CD4-positive, CD25-positive, alpha-beta regulatory T cell (primary cell): ENCODE results near the gene NPY4R2. TPM values are rescaled to one million over a fixed set of nuclear protein-coding genes. Genes with fewer than 3 reads are reported as not detected.
"Not testable (repeated sequence)": the region's sequence is repeated elsewhere in the genome, so short reads cannot be mapped to it uniquely, and the experiment has no call there.

Experiments used
- ATAC-seq, 2 donors: fragments of 150-1000 bp; cut with Tn5 transposase; one replicate each; pipeline ENCODE4 v1.10.0; 2021; ENCODE audit warnings: low read depth in 2 of 2, moderate number of reproducible peaks in 2 of 2, moderate library complexity in 1 of 2
- DNase-seq, 3 donors: peaks; one replicate each; pipeline versions ENCODE4 v3.0.0 to v3.0.0-alpha.2; 2012 to 2022; ENCODE audit warnings: mixed read lengths in 1 of 3
- H3K27ac ChIP-seq: one replicate; pipeline ENCODE4 v1.7.0; 2013; ENCODE audit warnings: mild to moderate bottlenecking, low read length; ENCODE audit not compliant: insufficient read depth, poor library complexity, severe bottlenecking
- H3K27me3 ChIP-seq: one replicate; pipeline ENCODE4 v1.7.0; 2013; ENCODE audit warnings: low read length; ENCODE audit not compliant: control insufficient read depth, insufficient read depth
- H3K36me3 ChIP-seq: one replicate; pipeline ENCODE4 v1.7.0; 2013; ENCODE audit warnings: mild to moderate bottlenecking, low read length, moderate library complexity; ENCODE audit not compliant: control insufficient read depth, insufficient read depth
- H3K4me1 ChIP-seq: 2 replicates; pipeline ENCODE4 v1.7.0; 2013; ENCODE audit warnings: mild to moderate bottlenecking, low read length; ENCODE audit not compliant: insufficient read depth, control insufficient read depth, poor library complexity, severe bottlenecking
- H3K4me3 ChIP-seq: one replicate; pipeline ENCODE4 v1.7.0; 2013; ENCODE audit warnings: low read depth, mild to moderate bottlenecking, low read length, moderate library complexity
- H3K9me3 ChIP-seq, 2 experiments: 1 replicate in 1 of 2; 2 replicates in 1 of 2; pipeline ENCODE4 v1.7.0; 2013; ENCODE audit warnings: low read length in 2 of 2, mild to moderate bottlenecking in 1 of 2, moderate library complexity in 1 of 2; ENCODE audit not compliant: control insufficient read depth in 2 of 2
- H3K27ac Mint-ChIP-seq, 3 donors: one replicate each; pipeline ENCODE4 v1.8.0; 2020 to 2022; ENCODE audit warnings: mild to moderate bottlenecking in 3 of 3, mixed read lengths in 3 of 3, moderate library complexity in 2 of 3
- H3K27me3 Mint-ChIP-seq: one replicate; pipeline ENCODE4 v1.8.0; 2022; ENCODE audit warnings: mild to moderate bottlenecking, mixed read lengths
- H3K36me3 Mint-ChIP-seq: one replicate; pipeline ENCODE4 v1.8.0; 2020; ENCODE audit warnings: mixed read lengths
- H3K4me1 Mint-ChIP-seq, 4 donors: one replicate each; pipeline ENCODE4 v1.8.0; 2020 to 2022; ENCODE audit warnings: mixed read lengths in 4 of 4, mild to moderate bottlenecking in 1 of 4
- H3K4me3 Mint-ChIP-seq, 4 donors: one replicate each; pipeline ENCODE4 v1.8.0; 2020 to 2022; ENCODE audit warnings: mild to moderate bottlenecking in 4 of 4, mixed read lengths in 4 of 4, moderate library complexity in 3 of 4
- H3K9me3 Mint-ChIP-seq, 7 donors: one replicate each; pipeline ENCODE4 v1.8.0; 2020 to 2022; ENCODE audit warnings: mixed read lengths in 7 of 7, mild to moderate bottlenecking in 3 of 7, moderate library complexity in 2 of 7
- polyA plus RNA-seq, 4 donors: library from polyadenylated mRNA; unstranded; fragments of 300-500 nt; fragmentation: Illumina TruSeq; gene quantifications; one replicate each; pipeline ENCODE4 v1.2.3, GENCODE V29; 2021
- total RNA-seq: library from RNA; stranded (reverse); gene quantifications from one replicate; pipeline ENCODE4 v1.2.3, GENCODE V29; 2022

Gene NPY4R2
- total RNA-seq (not detected), polyA plus RNA-seq (not detected)

- H3K27me3 Mint-ChIP-seq, H3K9me3 Mint-ChIP-seq, H3K4me3 Mint-ChIP-seq: not testable (repeated sequence)
These were observed at the start of gene NPY4R2 for GRCh38 chr10:47918475-47918874. NPY4R2 (plus strand) TSS chr10:47918662; CDS start chr10:47921988, 3,326 bp downstream.

GRCh38 chr10:47870887-47871286 lies 47.6 kb upstream of the NPY4R2 start:
- H3K36me3 Mint-ChIP-seq, H3K9me3 Mint-ChIP-seq, H3K27me3 ChIP-seq, H3K27ac ChIP-seq, H3K4me3 Mint-ChIP-seq, H3K36me3 ChIP-seq, H3K9me3 ChIP-seq, H3K4me1 Mint-ChIP-seq, H3K4me1 ChIP-seq, H3K27ac Mint-ChIP-seq, H3K27me3 Mint-ChIP-seq, DNase-seq, ATAC-seq, H3K4me3 ChIP-seq: not testable (repeated sequence)

More at GRCh38 chr10:47918475-47918874, at the start of gene NPY4R2:
- not testable (repeated sequence) for H3K36me3 ChIP-seq, H3K9me3 ChIP-seq, H3K4me1 ChIP-seq, H3K27ac ChIP-seq, ATAC-seq, H3K27ac Mint-ChIP-seq, H3K4me1 Mint-ChIP-seq, H3K4me3 ChIP-seq, DNase-seq, H3K36me3 Mint-ChIP-seq, H3K27me3 ChIP-seq

DNA sequence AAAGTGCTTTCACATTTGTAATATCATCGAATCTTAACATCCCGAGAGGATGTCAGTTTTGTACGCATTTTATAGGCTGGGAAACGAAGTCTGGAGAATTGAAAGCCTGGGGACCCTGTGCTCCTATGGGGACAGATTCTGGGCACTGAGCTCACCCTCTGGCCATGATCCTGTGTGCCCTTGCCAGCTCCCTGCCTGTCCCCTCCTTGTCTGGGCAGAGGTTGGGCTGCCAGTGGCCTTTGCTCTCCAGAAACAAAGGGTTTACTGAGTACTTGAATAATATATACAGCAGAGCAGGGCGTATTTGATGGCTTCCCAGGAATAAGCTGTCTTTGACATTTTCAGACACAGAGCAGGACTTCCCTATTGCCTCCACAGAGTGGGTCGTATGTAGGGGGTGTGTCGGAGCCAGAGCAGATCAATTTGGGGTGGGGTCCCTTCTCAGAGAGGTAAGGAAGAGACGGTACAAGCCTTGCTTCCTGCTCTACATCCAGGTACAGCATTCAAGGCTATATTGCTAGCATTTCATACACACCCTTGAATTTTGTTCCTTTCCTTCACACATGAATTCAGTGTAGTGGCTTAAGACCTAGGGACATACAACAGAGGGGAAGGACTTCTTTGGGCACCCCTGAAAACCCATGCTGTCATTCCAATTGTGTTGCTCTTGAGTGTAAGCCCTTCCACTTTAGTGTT lies 46.8 kb upstream of the NPY4R2 start:
- not testable (repeated sequence) for H3K36me3 ChIP-seq, ATAC-seq, H3K36me3 Mint-ChIP-seq, H3K4me1 ChIP-seq, H3K4me1 Mint-ChIP-seq, H3K9me3 ChIP-seq, H3K4me3 Mint-ChIP-seq, H3K9me3 Mint-ChIP-seq, H3K27me3 ChIP-seq, DNase-seq, H3K4me3 ChIP-seq, H3K27ac ChIP-seq, H3K27ac Mint-ChIP-seq, H3K27me3 Mint-ChIP-seq

DNA sequence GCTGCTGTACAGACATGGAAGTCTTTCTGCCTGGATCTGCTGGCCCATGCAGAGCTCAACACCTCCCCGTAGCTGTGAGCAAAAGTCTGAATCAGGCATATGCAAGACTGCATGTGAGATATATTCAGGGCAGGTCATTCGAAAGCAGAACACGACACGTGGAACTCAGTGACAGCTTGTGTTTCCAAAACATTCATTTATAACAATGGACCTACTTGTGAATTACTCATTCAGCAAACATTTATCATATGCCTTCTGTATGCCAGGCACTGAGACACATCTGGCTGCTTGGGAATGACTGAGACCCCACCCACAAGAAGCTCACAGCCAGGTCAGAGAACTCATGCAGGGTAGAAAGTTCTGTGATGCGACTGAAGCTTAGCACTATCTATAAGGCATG lies 46.2 kb upstream of the NPY4R2 start:
- not testable (repeated sequence) for H3K27me3 Mint-ChIP-seq, DNase-seq, H3K4me1 ChIP-seq, H3K36me3 Mint-ChIP-seq, H3K27ac ChIP-seq, ATAC-seq, H3K9me3 ChIP-seq, H3K4me1 Mint-ChIP-seq, H3K36me3 ChIP-seq, H3K4me3 Mint-ChIP-seq, H3K9me3 Mint-ChIP-seq, H3K27ac Mint-ChIP-seq, H3K4me3 ChIP-seq, H3K27me3 ChIP-seq

GRCh38 chr10:47884239-47884638 lies 34.2 kb upstream of the NPY4R2 start:
- H3K27ac Mint-ChIP-seq, ATAC-seq, H3K27me3 Mint-ChIP-seq, H3K4me1 ChIP-seq, H3K4me3 ChIP-seq, H3K9me3 Mint-ChIP-seq, H3K9me3 ChIP-seq, H3K27me3 ChIP-seq, H3K36me3 Mint-ChIP-seq, DNase-seq, H3K27ac ChIP-seq, H3K36me3 ChIP-seq, H3K4me3 Mint-ChIP-seq, H3K4me1 Mint-ChIP-seq: not testable (repeated sequence)

GRCh38 chr10:47884934-47885333 lies 33.5 kb upstream of the NPY4R2 start:
- H3K4me1 ChIP-seq: not testable (repeated sequence)

GRCh38 chr10:47886356-47886755 lies 32.1 kb upstream of the NPY4R2 start:
- not testable (repeated sequence) for ATAC-seq, H3K4me1 ChIP-seq, DNase-seq, H3K9me3 Mint-ChIP-seq, H3K4me3 ChIP-seq, H3K36me3 Mint-ChIP-seq, H3K27ac ChIP-seq, H3K27me3 Mint-ChIP-seq, H3K36me3 ChIP-seq, H3K27ac Mint-ChIP-seq, H3K4me1 Mint-ChIP-seq, H3K4me3 Mint-ChIP-seq, H3K27me3 ChIP-seq, H3K9me3 ChIP-seq

More at GRCh38 chr10:47884934-47885333, 33.5 kb upstream of the NPY4R2 start:
- ATAC-seq, H3K4me3 Mint-ChIP-seq, H3K27me3 Mint-ChIP-seq, H3K36me3 Mint-ChIP-seq, H3K4me1 Mint-ChIP-seq, H3K9me3 Mint-ChIP-seq, DNase-seq, H3K27me3 ChIP-seq, H3K27ac Mint-ChIP-seq, H3K27ac ChIP-seq, H3K4me3 ChIP-seq, H3K36me3 ChIP-seq, H3K9me3 ChIP-seq: not testable (repeated sequence)

DNA sequence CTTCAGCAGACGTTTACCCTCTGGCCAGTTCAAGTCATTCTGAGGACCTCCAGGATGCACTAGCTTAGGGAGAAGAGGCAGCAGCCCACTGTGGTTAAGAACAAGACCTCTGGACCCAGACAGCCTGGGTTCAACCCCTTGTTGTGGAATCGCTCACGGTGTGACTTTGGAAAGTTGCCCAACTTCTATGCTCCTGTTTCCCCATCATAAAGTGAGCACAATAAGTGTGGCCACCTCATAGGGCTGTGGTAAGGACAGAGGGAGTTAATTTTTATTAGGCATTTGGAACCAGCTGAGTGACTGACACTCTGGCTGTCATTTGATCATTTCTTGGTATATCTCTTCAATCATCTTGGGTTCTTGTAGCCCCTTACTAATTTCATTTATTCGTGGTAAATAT lies 31.6 kb upstream of the NPY4R2 start:
- H3K36me3 Mint-ChIP-seq, H3K4me1 ChIP-seq: not testable (repeated sequence)

More for the DNA sequence above, 31.6 kb upstream of the NPY4R2 start:
- ATAC-seq, H3K27me3 Mint-ChIP-seq, H3K27ac Mint-ChIP-seq, H3K9me3 ChIP-seq, H3K4me3 Mint-ChIP-seq, H3K4me3 ChIP-seq, DNase-seq, H3K27me3 ChIP-seq, H3K27ac ChIP-seq, H3K36me3 ChIP-seq, H3K9me3 Mint-ChIP-seq, H3K4me1 Mint-ChIP-seq: not testable (repeated sequence)
